ENCODE measurements around the gene NUTM2A. TPM values are rescaled to one million over a fixed set of nuclear protein-coding genes. Genes with fewer than 3 reads are reported as not detected.
"Not testable (repeated sequence)": the region's sequence is repeated elsewhere in the genome, so short reads cannot be mapped to it uniquely, and the experiment has no call there.

The NUTM2A gene, protein sequence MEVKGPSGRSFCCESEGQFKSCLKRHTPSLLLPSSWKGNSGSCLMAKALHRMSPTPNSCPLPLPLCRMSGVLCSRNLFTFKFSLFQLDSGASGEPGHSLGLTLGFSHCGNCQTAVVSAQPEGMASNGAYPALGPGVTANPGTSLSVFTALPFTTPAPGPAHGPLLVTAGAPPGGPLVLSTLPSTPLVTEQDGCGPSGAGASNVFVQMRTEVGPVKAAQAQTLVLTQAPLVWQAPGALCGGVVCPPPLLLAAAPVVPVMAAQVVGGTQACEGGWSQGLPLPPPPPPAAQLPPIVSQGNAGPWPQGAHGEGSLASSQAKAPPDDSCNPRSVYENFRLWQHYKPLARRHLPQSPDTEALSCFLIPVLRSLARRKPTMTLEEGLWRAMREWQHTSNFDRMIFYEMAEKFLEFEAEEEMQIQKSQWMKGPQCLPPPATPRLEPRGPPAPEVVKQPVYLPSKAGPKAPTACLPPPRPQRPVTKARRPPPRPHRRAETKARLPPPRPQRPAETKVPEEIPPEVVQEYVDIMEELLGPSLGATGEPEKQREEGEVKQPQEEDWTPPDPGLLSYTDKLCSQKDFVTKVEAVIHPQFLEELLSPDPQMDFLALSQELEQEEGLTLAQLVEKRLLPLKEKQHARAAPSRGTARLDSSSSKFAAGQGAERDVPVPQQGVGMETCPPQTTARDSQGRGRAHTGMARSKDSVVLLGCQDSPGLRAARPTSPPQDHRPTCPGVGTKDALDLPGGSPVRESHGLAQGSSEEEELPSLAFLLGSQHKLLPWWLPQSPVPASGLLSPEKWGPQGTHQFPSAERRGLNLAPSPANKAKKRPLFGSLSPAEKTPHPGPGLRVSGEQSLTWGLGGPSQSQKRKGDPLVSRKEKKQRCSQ
- total RNA-seq (1 to 10 TPM; 1.0 to 4.9 (median 2.4) TPM), polyA plus RNA-seq (1 to 10 TPM in 1 of 3 donors, under 1 TPM in 2; 0.86 to 2.4 (median 0.96) TPM)
- long read RNA-seq, donor 1: 0 reads
- long read RNA-seq, donor 2, partial matches to known transcripts: 5 of 5 reads
- long read RNA-seq, donor 2, other reads (novel, unspliced or antisense): 0 of 5 reads

DNA sequence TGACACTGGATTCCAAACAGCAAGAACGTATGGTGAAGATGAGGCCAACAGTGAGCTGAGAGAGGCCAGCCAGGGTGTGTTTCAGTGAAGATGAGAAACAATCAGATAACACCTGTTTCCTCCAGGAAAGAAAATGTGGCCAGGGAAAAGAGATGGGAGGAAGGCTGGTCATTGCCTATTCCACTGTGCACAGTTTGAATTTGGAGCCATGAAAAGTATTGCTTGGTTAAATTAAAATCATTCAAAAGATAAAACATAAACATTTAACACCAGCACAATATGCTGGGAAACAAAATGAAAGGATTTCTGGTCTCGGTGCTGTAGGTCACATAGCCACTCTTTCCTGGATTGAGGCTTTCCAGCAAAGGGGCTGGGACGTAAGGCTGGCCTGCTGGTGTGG is at the start of gene NUTM2A:
Gene NUTM2A (plus strand): TSS at position 301 of the 400 bp plus-strand sequence. CDS start 383 bp downstream, outside the sequence.
- DNase-seq; H3K4me1 ChIP-seq; H3K27me3 ChIP-seq (replicated peaks in 1 of 7); intact Hi-C loops (cut with DNase I; ENCODE audit: low total_unique reads); H3K36me3 ChIP-seq; H3K4me3 ChIP-seq; H3K9me3 ChIP-seq; H3K27ac ChIP-seq: not testable (repeated sequence)
- whole genome bisulfite sequencing, 5 donors: no CpG with 5 or more reads among the region's 3 CpGs

DNA sequence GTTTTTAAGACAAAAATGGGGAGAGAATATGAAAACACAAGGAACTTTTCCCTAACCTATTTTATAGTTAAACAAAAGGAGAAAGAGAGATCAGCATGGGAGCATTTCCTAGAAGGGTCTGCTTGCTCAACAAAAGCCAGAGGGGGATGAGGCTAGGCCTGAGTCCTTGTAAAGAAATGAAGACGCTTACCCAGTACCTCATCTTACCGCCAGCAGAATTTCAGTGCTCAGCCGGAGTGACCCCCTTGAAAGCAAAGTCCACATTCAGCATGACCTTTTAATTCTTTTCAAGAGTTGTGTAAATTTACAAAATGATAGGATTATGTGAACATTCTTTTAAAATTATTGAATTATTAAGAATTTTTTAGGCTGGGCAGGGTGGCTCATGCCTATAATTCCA is 47.7 kb upstream of the NUTM2A start:
- H3K27me3 ChIP-seq (replicated peaks in 1 of 7); H3K4me3 ChIP-seq; H3K27ac ChIP-seq; H3K4me1 ChIP-seq; intact Hi-C loops (cut with DNase I; ENCODE audit: low total_unique reads); DNase-seq; H3K9me3 ChIP-seq: not testable (repeated sequence)
- WGBS, 5 donors: 94 to 100% (median 100%) methylated on average over 1 to 3 of the region's 3 CpGs
- H3K36me3 ChIP-seq: peaks cover 0 to 36% (median 4%) of the 10 kb centered on the region in 6 donors

DNA sequence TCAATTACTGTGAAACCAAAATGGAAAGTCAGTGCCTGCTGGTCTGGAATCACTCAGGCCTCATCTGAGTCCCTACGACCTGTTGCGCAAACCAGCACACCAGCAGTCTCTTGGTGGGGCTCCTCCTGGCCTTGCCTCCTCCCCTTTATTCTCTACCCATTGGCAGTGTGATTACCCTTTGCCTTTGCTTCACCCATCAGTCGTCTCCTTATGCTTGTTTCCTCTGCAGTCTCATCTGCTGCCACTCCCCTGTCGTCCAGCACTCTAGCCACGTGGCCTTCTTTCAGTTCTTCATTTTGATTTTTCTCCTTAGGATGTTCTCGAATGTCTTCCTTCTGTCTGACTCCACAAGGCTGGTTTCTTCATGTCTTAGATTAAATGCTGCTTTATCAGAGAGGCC is 40.8 kb upstream of the NUTM2A start:
- peaks cover 0 to 14% (median 4%) of the 10 kb centered on the region in 6 donors for H3K4me1 ChIP-seq

DNA sequence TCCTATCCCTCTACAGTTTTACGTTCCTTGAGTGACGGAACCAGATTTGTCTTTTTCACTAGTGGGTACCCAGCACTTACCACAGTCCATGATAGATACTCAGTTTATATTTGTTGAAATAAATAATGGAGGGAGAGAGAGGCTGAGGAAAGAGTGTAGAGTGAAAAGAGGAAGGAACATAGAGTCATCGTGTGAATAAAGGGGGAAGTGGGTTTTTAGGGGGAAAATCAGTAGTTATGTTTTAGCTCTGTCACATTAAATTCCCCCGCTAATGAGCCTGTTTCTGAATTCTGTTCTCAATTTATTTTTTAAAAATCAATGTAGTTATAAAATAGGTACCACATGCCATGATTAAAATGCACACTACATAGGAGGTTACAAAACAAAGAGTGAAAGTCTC is 39.2 kb upstream of the NUTM2A start:
- DNase-seq; intact Hi-C loops (cut with DNase I; ENCODE audit: low total_unique reads); H3K4me3 ChIP-seq; H3K27me3 ChIP-seq (replicated peaks in 1 of 7): not testable (repeated sequence)
- 60 to 78% (median 69%) methylated on average over 2 to 4 of the region's 4 CpGs for WGBS, 5 donors
- Histone ChIP-seq H3K36me3 (peaks cover 0 to 39% (median 16%) of the 10 kb centered on the region in 6 donors), H3K9me3 (peaks cover 0 to 11% (median 3%) of the 10 kb centered on the region in 8 donors), H3K27ac (peak overlapping the region in 4 of 8 donors; percentile 32 to 51 (median 38)), H3K4me1 (peaks cover 0 to 14% (median 4%) of the 10 kb centered on the region in 6 donors)

More for the DNA sequence above, 40.8 kb upstream of the NUTM2A start:
- Histone ChIP-seq H3K36me3 (peaks cover 0 to 42% (median 17%) of the 10 kb centered on the region in 6 donors), H3K9me3 (peaks cover 0 to 11% (median 3%) of the 10 kb centered on the region in 8 donors), H3K27ac (peak overlapping the region in 5 of 8 donors; percentile 9 to 62 (median 48))
- DNase-seq; H3K27me3 ChIP-seq (replicated peaks in 1 of 7); intact Hi-C loops (cut with DNase I; ENCODE audit: low total_unique reads); H3K4me3 ChIP-seq: not testable (repeated sequence)
- WGBS, 5 donors: 61 to 70% (median 68%) methylated on average over 6 of the region's 6 CpGs

DNA sequence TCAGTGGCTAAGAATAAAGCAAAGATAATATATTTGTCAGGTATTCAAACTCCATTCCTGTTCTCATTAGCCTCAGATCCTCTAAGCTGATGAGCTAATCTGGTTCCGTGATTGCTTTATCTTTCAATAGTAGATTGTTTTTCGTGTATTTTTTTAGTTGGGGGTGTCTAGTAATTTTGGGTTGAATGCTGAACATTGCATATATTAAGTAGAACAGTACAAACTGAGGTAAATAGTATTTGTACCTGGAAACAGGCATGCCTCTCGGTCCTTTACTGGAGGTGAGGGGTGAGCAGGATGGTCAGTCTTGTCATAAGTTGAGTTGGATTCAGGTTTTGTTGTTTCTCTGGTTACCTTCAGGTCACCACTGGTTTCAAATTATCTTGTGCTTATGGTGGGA is 37.7 kb upstream of the NUTM2A start:
- DNase-seq; H3K27ac ChIP-seq; H3K27me3 ChIP-seq (replicated peaks in 1 of 7); H3K4me3 ChIP-seq; intact Hi-C loops (cut with DNase I; ENCODE audit: low total_unique reads); H3K9me3 ChIP-seq: not testable (repeated sequence)
- Histone ChIP-seq H3K4me1 (peaks cover 0 to 14% (median 4%) of the 10 kb centered on the region in 6 donors), H3K36me3 (peaks cover 0 to 35% (median 13%) of the 10 kb centered on the region in 6 donors)
- 83 to 100% (median 93%) methylated on average over 3 of the region's 3 CpGs for WGBS, 5 donors

DNA sequence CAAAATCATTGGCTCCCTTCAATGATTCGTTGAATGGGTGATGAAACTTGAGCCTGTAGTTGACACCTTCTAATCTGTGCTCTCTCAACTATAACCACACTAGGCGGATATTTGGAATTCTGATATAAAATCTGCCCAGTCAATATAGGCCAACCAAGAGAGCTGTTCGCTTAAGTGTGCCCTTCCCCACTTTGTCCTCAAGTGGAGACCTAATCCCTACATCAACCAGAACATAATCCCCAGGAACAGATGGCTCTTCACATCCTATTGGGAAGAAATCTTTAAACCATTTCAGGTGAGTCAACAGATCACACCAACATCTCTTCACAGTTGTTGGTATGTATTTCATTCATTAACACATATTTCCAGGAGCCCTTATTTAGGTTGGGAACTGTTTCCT is 33.4 kb upstream of the NUTM2A start:
- intact Hi-C loops (cut with DNase I; ENCODE audit: low total_unique reads); H3K4me3 ChIP-seq; DNase-seq; H3K27ac ChIP-seq; H3K4me1 ChIP-seq; H3K9me3 ChIP-seq; H3K27me3 ChIP-seq (replicated peaks in 1 of 7): not testable (repeated sequence)
- peaks cover 0 to 34% (median 13%) of the 10 kb centered on the region in 6 donors for H3K36me3 ChIP-seq
- 90 to 99% (median 96%) methylated on average over 3 of the region's 3 CpGs for WGBS, 5 donors

DNA sequence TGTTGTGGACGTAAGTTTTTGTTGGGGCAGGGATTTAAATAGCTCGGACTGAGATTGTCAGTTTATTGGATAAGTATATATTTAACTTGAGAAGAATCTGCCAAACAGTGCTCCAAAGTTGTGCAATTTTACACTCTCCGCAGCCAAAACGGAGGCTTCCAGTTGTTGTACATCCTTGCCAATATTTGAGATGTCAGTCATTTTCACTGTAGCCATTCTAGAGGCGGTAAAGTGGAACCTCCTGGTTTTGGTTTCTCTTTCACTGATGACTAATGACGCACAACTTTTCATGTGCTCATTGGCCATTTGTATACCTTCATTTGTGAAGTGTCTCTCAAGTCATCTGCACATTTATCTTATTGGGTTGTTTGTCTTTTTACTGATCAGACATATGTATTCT is 24.3 kb upstream of the NUTM2A start:
- H3K9me3 ChIP-seq; DNase-seq; H3K36me3 ChIP-seq; H3K27me3 ChIP-seq (replicated peaks in 1 of 7); intact Hi-C loops (cut with DNase I; ENCODE audit: low total_unique reads): not testable (repeated sequence)
- Histone ChIP-seq H3K27ac (peak overlapping the region in 5 of 8 donors; percentile 11 to 54 (median 48)), H3K4me1 (peaks cover 0 to 23% (median 3%) of the 10 kb centered on the region in 6 donors), H3K4me3 (peak overlapping the region in 2 of 8 donors; percentile 26 to 56)
- 45 to 65% (median 57%) methylated on average over 6 of the region's 6 CpGs for WGBS, 5 donors
- peak in 1 of 3 donors; percentile 32 for TF ChIP-seq POLR2AphosphoS5 (IDR thresholded peaks at IDR 0.05)

DNA sequence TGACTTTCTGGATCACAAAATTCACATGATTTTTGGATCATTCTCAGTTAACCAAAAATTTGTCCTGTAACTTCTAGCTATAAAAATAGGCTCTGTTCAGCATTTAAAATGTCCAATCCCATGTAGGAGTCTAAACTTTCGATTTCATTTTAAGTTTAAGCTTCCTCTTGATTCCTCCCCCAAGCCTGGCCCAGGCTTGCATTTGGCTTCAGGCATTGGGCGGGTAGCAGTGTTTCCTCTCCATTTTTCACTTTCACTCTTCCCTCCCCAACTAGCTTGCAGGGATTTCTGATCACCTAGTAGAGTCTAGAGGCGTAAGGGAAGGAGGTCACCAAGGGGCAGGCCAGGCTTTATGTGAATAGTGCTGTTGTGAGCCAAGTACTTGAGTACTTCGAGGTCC is 20.4 kb upstream of the NUTM2A start:
- Histone ChIP-seq H3K4me1 (peaks cover 0 to 23% (median 3%) of the 10 kb centered on the region in 6 donors), H3K4me3 (peak overlapping the region in 2 of 8 donors; percentile 59 to 71), H3K27ac (peak overlapping the region in 3 of 8 donors; percentile 82 to 85 (median 85))
- DNase-seq; intact Hi-C loops (cut with DNase I; ENCODE audit: low total_unique reads); H3K9me3 ChIP-seq; H3K27me3 ChIP-seq (replicated peaks in 1 of 7); H3K36me3 ChIP-seq: not testable (repeated sequence)
- WGBS, 5 donors: 3 to 22% (median 11%) methylated on average over 2 of the region's 4 CpGs

DNA sequence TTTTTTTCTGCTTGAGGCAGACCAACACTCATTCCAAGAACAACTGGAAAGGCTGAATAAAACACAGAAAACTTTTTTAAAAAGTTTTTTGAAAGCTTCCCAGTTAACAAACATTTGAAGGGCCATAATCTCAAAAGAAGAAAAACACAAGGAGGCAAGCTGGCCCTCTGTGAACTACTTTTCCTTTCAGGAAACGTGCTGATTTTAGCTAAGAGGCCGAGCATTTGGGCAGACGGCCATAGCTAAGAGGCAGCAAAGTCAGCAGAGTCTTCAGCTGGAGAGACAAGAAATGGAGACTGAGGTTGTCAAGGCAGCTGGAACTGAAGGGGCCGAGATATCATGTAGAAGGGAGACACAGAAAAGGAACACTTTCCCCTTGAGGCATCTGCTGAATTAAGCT is 18.3 kb upstream of the NUTM2A start:
- H3K36me3 ChIP-seq; H3K4me3 ChIP-seq; DNase-seq; intact Hi-C loops (cut with DNase I; ENCODE audit: low total_unique reads); H3K9me3 ChIP-seq; H3K27me3 ChIP-seq (replicated peaks in 1 of 7): not testable (repeated sequence)
- Histone ChIP-seq H3K4me1 (peaks cover 0 to 18% (median 3%) of the 10 kb centered on the region in 6 donors), H3K27ac (peak overlapping the region in 3 of 8 donors; percentile 3 to 28 (median 16))
- WGBS, 5 donors: 62 to 74% (median 67%) methylated on average over 4 of the region's 4 CpGs

DNA sequence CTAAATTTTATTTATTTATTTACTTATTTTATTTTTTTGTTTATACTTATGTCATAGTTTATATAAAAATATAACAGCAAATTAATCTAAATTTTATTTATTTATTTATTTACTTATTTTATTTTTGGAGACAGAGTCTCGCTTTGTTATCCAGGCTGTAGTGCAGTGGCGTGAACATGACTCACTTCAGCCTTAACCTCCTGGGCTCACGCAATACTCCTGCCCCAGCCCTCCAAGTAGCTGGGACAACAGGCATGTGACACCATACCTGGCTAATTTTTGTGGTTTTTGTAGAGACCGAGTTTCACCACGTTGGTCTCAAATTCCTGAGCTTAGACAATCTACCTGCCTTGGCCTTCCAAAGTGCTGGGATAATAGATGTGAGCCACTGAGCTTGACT is 14.9 kb upstream of the NUTM2A start:
- H3K36me3 ChIP-seq; H3K27me3 ChIP-seq (replicated peaks in 1 of 7); intact Hi-C loops (cut with DNase I; ENCODE audit: low total_unique reads); H3K9me3 ChIP-seq; H3K27ac ChIP-seq; H3K4me3 ChIP-seq; DNase-seq: not testable (repeated sequence)
- H3K4me1 ChIP-seq: peaks cover 0 to 22% (median 10%) of the 10 kb centered on the region in 6 donors
- WGBS, 5 donors: 85 to 97% (median 95%) methylated on average over 4 to 5 of the region's 5 CpGs
